Stomach (tissue), 4 donors: ENCODE data around the gene RPS5.

ENCODE experiments used
- CTCF ChIP-seq, 7 experiments: fragments of 450-650 bp in 4 of 7; fragments of 200-600 bp in 3 of 7; sonication (generic) in 3 of 7; IDR thresholded peaks; one replicate each; pipeline ENCODE4 v1.5.1; 2016 to 2019; ENCODE audit warnings: antibody characterized with exemption in 7 of 7, control low read depth in 2 of 7, mild to moderate bottlenecking in 1 of 7
- EP300 ChIP-seq: sonication (generic); formaldehyde crosslinking; IDR thresholded peaks from one replicate; pipeline ENCODE4 v1.6.1; 2017; ENCODE audit warnings: antibody characterized with exemption
- POLR2A ChIP-seq, 4 donors: fragments of 450-650 bp; IDR thresholded peaks; one replicate each; pipeline ENCODE4 v1.6.1; 2016; ENCODE audit warnings: antibody characterized with exemption in 4 of 4, control low read depth in 2 of 4, mild to moderate bottlenecking in 1 of 4, moderate library complexity in 1 of 4
- POLR2AphosphoS5 ChIP-seq, 3 donors: sonication (generic); formaldehyde crosslinking; IDR thresholded peaks; one replicate each; pipeline ENCODE4 v1.6.1; 2016; ENCODE audit warnings: antibody characterized with exemption in 3 of 3

DNA sequence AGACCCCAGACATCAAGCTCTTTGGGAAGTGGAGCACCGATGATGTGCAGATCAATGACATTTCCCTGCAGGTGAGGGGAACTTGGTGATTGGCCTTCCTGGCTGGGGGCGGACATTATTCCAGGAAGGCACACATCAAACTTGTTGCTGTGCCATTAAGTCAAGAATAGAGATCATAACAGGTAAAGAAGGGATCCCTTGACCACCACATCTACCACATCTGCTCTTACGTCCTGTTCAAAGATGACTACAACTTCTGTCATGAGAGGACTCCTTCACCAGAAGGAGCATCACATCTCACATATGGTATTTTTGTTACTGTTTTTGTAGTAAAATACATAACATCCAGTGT, 1.1 kb downstream of the RPS5 start:
- TF ChIP-seq CTCF (IDR thresholded peaks at IDR 0.05) (no peak), POLR2AphosphoS5 (IDR thresholded peaks at IDR 0.05) (no peak), POLR2A (IDR thresholded peaks at IDR 0.05) (no peak), EP300 (no peak)
